Trophoblast cell (in vitro differentiated cells and primary cell): ENCODE data around the gene AMBRA1.

ENCODE experiments used
- DNase-seq, 2 donors: peaks; one replicate each; pipeline ENCODE4 v3.0.0-alpha.2; 2016
- H2AFZ ChIP-seq: 2 replicates; pipeline ENCODE4 v1.6.1; 2013; ENCODE audit warnings: low read length, moderate library complexity, mild to moderate bottlenecking; ENCODE audit not compliant: insufficient read depth, poor library complexity
- H2AK5ac ChIP-seq: 2 replicates; pipeline ENCODE4 v1.6.1; 2013; ENCODE audit warnings: mild to moderate bottlenecking, low read length
- H2BK120ac ChIP-seq: 2 replicates; pipeline ENCODE4 v1.6.1; 2013; ENCODE audit warnings: low read length, mild to moderate bottlenecking, moderate library complexity; ENCODE audit not compliant: insufficient read depth, poor library complexity
- H2BK12ac ChIP-seq: 2 replicates; pipeline ENCODE4 v1.6.1; 2013; ENCODE audit warnings: mild to moderate bottlenecking, low read length, moderate library complexity
- H2BK5ac ChIP-seq: 2 replicates; pipeline ENCODE4 v1.6.1; 2013; ENCODE audit warnings: low read length, low read depth, moderate library complexity, mild to moderate bottlenecking; ENCODE audit not compliant: poor library complexity
- H3K14ac ChIP-seq: 2 replicates; pipeline ENCODE4 v1.6.1; 2013; ENCODE audit warnings: mild to moderate bottlenecking, low read length
- H3K18ac ChIP-seq: 2 replicates; pipeline ENCODE4 v1.6.1; 2013; ENCODE audit warnings: mild to moderate bottlenecking, low read length
- H3K23ac ChIP-seq: 2 replicates; pipeline ENCODE4 v1.6.1; 2013; ENCODE audit warnings: low read length
- H3K27ac ChIP-seq: 2 replicates; pipeline ENCODE4 v1.5.1; 2013; ENCODE audit warnings: low read depth, mild to moderate bottlenecking, inconsistent platforms, low read length, moderate library complexity
- H3K27me3 ChIP-seq: 2 replicates; pipeline ENCODE4 v1.6.1; 2013; ENCODE audit warnings: inconsistent platforms, mild to moderate bottlenecking, low read length, moderate library complexity; ENCODE audit not compliant: insufficient read depth
- H3K36me3 ChIP-seq, 2 experiments: 1 replicate in 1 of 2; 2 replicates in 1 of 2; pipeline ENCODE4 v1.6.1; 2013; ENCODE audit warnings: low read length in 2 of 2, mild to moderate bottlenecking in 2 of 2, moderate library complexity in 1 of 2; ENCODE audit not compliant: insufficient read depth in 2 of 2, control insufficient read depth in 1 of 2
- H3K4ac ChIP-seq: 2 replicates; pipeline ENCODE4 v1.6.1; 2013; ENCODE audit warnings: low read depth, mild to moderate bottlenecking, low read length, moderate library complexity
- H3K4me1 ChIP-seq, 2 experiments: 1 replicate in 1 of 2; 2 replicates in 1 of 2; pipeline ENCODE4 v1.6.1; 2013; ENCODE audit warnings: low read length in 2 of 2, mild to moderate bottlenecking in 2 of 2, moderate library complexity in 1 of 2; ENCODE audit not compliant: insufficient read depth in 2 of 2, control insufficient read depth in 1 of 2
- H3K4me2 ChIP-seq: 2 replicates; pipeline ENCODE4 v1.6.1; 2013; ENCODE audit warnings: inconsistent platforms, mild to moderate bottlenecking, low read length, moderate library complexity
- H3K4me3 ChIP-seq: 2 replicates; pipeline ENCODE4 v1.5.1; 2013; ENCODE audit warnings: mild to moderate bottlenecking, low read depth, low read length, inconsistent platforms
- H3K79me1 ChIP-seq: one replicate; pipeline ENCODE4 v1.6.1; 2013; ENCODE audit warnings: low read length
- H3K79me2 ChIP-seq: 2 replicates; pipeline ENCODE4 v1.6.1; 2013; ENCODE audit warnings: low read length, mild to moderate bottlenecking; ENCODE audit not compliant: control insufficient read depth, insufficient read depth, poor library complexity
- H3K9ac ChIP-seq: 2 replicates; pipeline ENCODE4 v1.6.1; 2013; ENCODE audit warnings: mild to moderate bottlenecking, low read length
- H3K9me3 ChIP-seq: 2 replicates; pipeline ENCODE4 v1.6.1; 2013; ENCODE audit warnings: low read depth, mild to moderate bottlenecking, control low read depth, inconsistent platforms, low read length; ENCODE audit not compliant: insufficient read depth
- H4K12ac ChIP-seq: 2 replicates; pipeline ENCODE4 v1.6.1; 2013; ENCODE audit warnings: low read depth, mild to moderate bottlenecking, low read length, moderate library complexity
- H4K8ac ChIP-seq: 2 replicates; pipeline ENCODE4 v1.6.1; 2013; ENCODE audit warnings: low read depth, mild to moderate bottlenecking, low read length, moderate library complexity
- H4K91ac ChIP-seq: one replicate; pipeline ENCODE4 v1.6.1; 2013; ENCODE audit warnings: low read depth, mild to moderate bottlenecking, low read length, moderate library complexity
- WGBS: extraction: QIAGEN DNeasy Blood & Tissue Kit; methylation state at CpG from one replicate; pipeline ENCODE4 v1.1.7; 2013; ENCODE audit warnings: missing lambda C conversion rate; ENCODE audit not compliant: insufficient read length, insufficient coverage; ENCODE audit errors: extremely low coverage; 5-methylcytosine and 5-hydroxymethylcytosine counted together

Gene AMBRA1

GRCh38 chr11:46392421-46393230 lies 201.2 kb downstream of the AMBRA1 start:
- Histone ChIP-seq H3K4me1 (peaks cover 26 to 28% of the 10 kb centered on the region in 2 experiments), H3K4me2 (peak overlapping the region; percentile 89), H3K4me3 (peak overlapping the region; percentile 61), H3K79me2 (no peaks in the 10 kb centered on the region), H3K27me3 (peaks cover 29% of the 10 kb centered on the region), H4K12ac (no peak overlapping the region), H2AFZ (no peak overlapping the region), H2BK120ac (no peak overlapping the region), H3K79me1 (no peaks in the 10 kb centered on the region), H3K4ac (no peak overlapping the region), H3K36me3 (peaks cover 11 to 17% of the 10 kb centered on the region in 2 experiments), H4K91ac (no peak overlapping the region), H2AK5ac (no peak overlapping the region), H3K9me3 (peaks cover 4% of the 10 kb centered on the region), H3K27ac (no peak overlapping the region), H3K14ac (no peak overlapping the region), H4K8ac (no peak overlapping the region), H2BK5ac (no peak overlapping the region), H3K18ac (no peak overlapping the region), H2BK12ac (no peak overlapping the region), H3K9ac (no peak overlapping the region), H3K23ac (no peak overlapping the region)
- peak; percentile 82 to 90 for DNase-seq
- WGBS: no CpG with 5 or more reads among the region's 71 CpGs

DNA sequence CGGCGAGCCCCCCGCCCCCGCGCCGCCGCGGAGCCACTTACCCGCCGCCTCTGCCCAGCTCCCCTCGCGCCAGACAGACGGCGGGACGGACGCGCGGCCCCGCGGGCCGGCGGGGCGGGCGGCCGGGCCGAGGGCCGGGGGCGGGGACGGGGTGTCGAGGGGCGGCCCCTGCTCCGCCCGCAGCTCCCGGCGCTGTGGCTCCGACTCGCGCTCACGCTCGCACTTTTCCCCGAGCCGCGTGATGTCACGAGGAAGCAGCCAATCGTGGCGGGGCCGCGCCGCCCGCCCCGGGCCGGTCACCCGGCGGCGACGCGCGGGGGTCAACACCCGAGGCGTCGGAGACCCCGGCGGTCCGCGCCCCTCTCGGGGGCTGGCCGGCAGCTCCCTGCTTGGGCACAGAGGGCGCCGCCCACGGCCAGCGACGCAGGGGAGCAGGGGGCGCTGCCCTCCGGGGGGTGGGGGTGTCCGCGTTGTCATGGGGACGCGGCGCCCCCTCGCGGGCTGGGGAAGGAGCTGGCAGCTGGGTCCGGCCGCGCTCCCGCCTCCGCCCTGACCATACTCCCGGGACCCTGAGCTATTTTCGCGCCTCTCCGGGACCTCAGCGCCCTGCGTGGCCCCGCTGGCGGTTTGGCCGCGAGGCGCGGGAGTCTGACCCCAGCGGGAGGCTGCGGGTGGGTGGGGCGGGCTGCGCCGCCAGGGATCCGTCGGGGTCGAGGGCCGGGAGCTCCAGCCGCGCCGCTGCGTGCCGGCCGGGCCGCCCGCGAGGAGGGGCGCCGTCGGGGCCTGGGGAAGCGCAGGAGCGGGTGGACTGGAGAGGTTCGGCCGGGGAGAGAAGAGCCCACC lies 202.0 kb downstream of the AMBRA1 start, which contains the start of gene CHRM4:
CHRM4 (minus strand) TSS at position 199 of the 843 bp plus-strand sequence. CDS start 5,219 bp downstream, outside the sequence.
- WGBS: no CpG with 5 or more reads among the region's 123 CpGs
- H3K27ac ChIP-seq: no peak within 1 kb of the TSS
- peak within 1 kb of the TSS; percentile 61 for H3K4me3 ChIP-seq

DNA sequence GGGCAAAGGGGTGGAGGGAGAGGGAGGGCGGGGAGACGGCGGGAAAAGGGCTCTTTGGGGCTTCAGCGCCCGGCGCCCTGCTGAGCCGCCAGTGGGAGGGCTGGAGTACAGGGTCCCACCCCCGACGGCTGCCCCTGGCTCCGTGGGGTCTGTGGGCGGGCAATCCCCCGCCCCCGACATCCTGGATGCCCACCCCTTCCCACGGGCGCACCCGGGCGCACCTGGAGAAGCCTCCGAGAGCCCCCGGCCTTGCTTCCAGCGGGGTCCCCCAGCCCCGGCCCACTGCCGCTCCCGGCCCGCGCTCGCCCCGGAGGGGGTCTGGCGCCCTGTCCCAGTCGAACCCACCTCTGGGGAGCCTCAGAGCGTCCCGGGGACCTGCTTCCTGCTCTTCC lies 202.6 kb downstream of the AMBRA1 start:
- Histone ChIP-seq H3K9me3 (peaks cover 4% of the 10 kb centered on the region), H2BK120ac (no peak overlapping the region), H3K79me2 (no peaks in the 10 kb centered on the region), H2BK12ac (no peak overlapping the region), H3K14ac (no peak overlapping the region), H3K27me3 (peaks cover 29% of the 10 kb centered on the region), H2AFZ (no peak overlapping the region), H3K23ac (no peak overlapping the region), H3K27ac (no peak overlapping the region), H4K91ac (no peak overlapping the region), H3K4me2 (peak overlapping the region; percentile 89), H3K9ac (no peak overlapping the region), H4K12ac (no peak overlapping the region), H4K8ac (no peak overlapping the region), H3K36me3 (peaks cover 0 to 5% of the 10 kb centered on the region in 2 experiments), H3K4me1 (peaks cover 26 to 28% of the 10 kb centered on the region in 2 experiments), H2BK5ac (no peak overlapping the region), H3K79me1 (no peaks in the 10 kb centered on the region), H3K18ac (no peak overlapping the region), H2AK5ac (no peak overlapping the region), H3K4me3 (peak overlapping the region; percentile 60), H3K4ac (no peak overlapping the region)
- no CpG with 5 or more reads among the region's 31 CpGs for WGBS
- DNase-seq: no peak

More for the DNA sequence above, 202.0 kb downstream of the AMBRA1 start, which contains the start of gene CHRM4:
- Histone ChIP-seq H3K27me3 (peaks cover 29% of the 10 kb centered on the region), H3K9ac (no peak within 1 kb of the TSS), H2AK5ac (no peak within 1 kb of the TSS), H3K23ac (no peak within 1 kb of the TSS), H3K4me2 (peak within 1 kb of the TSS; percentile 89), H3K79me2 (no peaks in the 10 kb centered on the region), H3K9me3 (peaks cover 4% of the 10 kb centered on the region), H3K18ac (no peak within 1 kb of the TSS), H4K91ac (no peak within 1 kb of the TSS), H3K14ac (no peak within 1 kb of the TSS), H2BK120ac (no peak within 1 kb of the TSS), H2BK5ac (no peak within 1 kb of the TSS), H2BK12ac (no peak within 1 kb of the TSS), H3K36me3 (peaks cover 3 to 9% of the 10 kb centered on the region in 2 experiments), H3K79me1 (no peaks in the 10 kb centered on the region), H3K4me1 (peaks cover 26 to 28% of the 10 kb centered on the region in 2 experiments), H4K12ac (no peak within 1 kb of the TSS), H4K8ac (no peak within 1 kb of the TSS), H3K4ac (no peak within 1 kb of the TSS), H2AFZ (no peak within 1 kb of the TSS)
- DNase-seq: peak in 1 of 2 donors; percentile 32

- no peak overlapping the region for H3K23ac ChIP-seq
- no peak overlapping the region for H4K12ac ChIP-seq
- peaks cover 4% of the 10 kb centered on the region for H3K9me3 ChIP-seq
- H3K4me3 ChIP-seq: no peak overlapping the region
- H2BK12ac ChIP-seq: no peak overlapping the region
- no peak overlapping the region for H2AK5ac ChIP-seq
- no peak for DNase-seq
- no peak overlapping the region for H3K18ac ChIP-seq
- H3K9ac ChIP-seq: no peak overlapping the region
- peak overlapping the region; percentile 80 for H3K4me2 ChIP-seq
- H3K4me1 ChIP-seq: peaks cover 26 to 28% of the 10 kb centered on the region in 2 experiments
- no peak overlapping the region for H2BK5ac ChIP-seq
- H4K91ac ChIP-seq: no peak overlapping the region
- H3K4ac ChIP-seq: no peak overlapping the region
- no peak overlapping the region for H2AFZ ChIP-seq
- H3K14ac ChIP-seq: no peak overlapping the region
- no peak overlapping the region for H4K8ac ChIP-seq
- peaks cover 29% of the 10 kb centered on the region for H3K27me3 ChIP-seq
- no CpG with 5 or more reads among the region's 49 CpGs for WGBS
- H3K79me1 ChIP-seq: no peaks in the 10 kb centered on the region
- no peaks in the 10 kb centered on the region for H3K79me2 ChIP-seq
- no peak overlapping the region for H3K27ac ChIP-seq
- H3K36me3 ChIP-seq: no peaks in the 10 kb centered on the region
- H2BK120ac ChIP-seq: no peak overlapping the region
Measured at GRCh38 chr11:46390331-46391171, 203.3 kb downstream of the AMBRA1 start.
